Progenitor cell of endocrine pancreas (in vitro differentiated cells): ENCODE results near the gene CLSTN2. TPM values are rescaled to one million over a fixed set of nuclear protein-coding genes. Genes with fewer than 3 reads are reported as not detected.

Experiments used
- DNase-seq: peaks from one replicate; pipeline ENCODE4 v3.0.0; 2021; ENCODE audit warnings: low spot score; ENCODE audit not compliant: unreplicated experiment
- H3K27ac Mint-ChIP-seq: 2 replicates; pipeline ENCODE4 v1.8.0; 2021; ENCODE audit warnings: mild to moderate bottlenecking, moderate library complexity, mixed read lengths
- H3K27me3 Mint-ChIP-seq: 2 replicates; pipeline ENCODE4 v1.8.0; 2021; ENCODE audit warnings: mixed read lengths
- H3K36me3 Mint-ChIP-seq: 2 replicates; pipeline ENCODE4 v1.8.0; 2022; ENCODE audit warnings: mixed read lengths; ENCODE audit not compliant: insufficient read depth
- H3K4me1 Mint-ChIP-seq: 2 replicates; pipeline ENCODE4 v1.8.0; 2021; ENCODE audit warnings: low read depth, mixed read lengths
- H3K4me3 Mint-ChIP-seq: 2 replicates; pipeline ENCODE4 v1.8.0; 2021; ENCODE audit warnings: low read depth, mild to moderate bottlenecking, moderate library complexity, mixed read lengths
- H3K9me3 Mint-ChIP-seq: 2 replicates; pipeline ENCODE4 v1.8.0; 2021; ENCODE audit warnings: low read depth, mixed read lengths
- total RNA-seq: library from RNA; stranded (reverse); gene quantifications from 2 replicates; pipeline ENCODE4 v1.2.1, GENCODE V29; 2021
- TF ChIP-seq, protein P1 (sequence below): fragments of 200-600 bp; sonication (generic); IDR thresholded peaks from one replicate; pipeline ENCODE4 v1.5.0; 2021; ENCODE audit warnings: antibody characterized with exemption, mild to moderate bottlenecking; ENCODE audit not compliant: unreplicated experiment

CLSTN2 gene
- total RNA-seq, 1 donor from 2014 or later: 2.8 TPM

- TF ChIP-seq, protein P1, sequence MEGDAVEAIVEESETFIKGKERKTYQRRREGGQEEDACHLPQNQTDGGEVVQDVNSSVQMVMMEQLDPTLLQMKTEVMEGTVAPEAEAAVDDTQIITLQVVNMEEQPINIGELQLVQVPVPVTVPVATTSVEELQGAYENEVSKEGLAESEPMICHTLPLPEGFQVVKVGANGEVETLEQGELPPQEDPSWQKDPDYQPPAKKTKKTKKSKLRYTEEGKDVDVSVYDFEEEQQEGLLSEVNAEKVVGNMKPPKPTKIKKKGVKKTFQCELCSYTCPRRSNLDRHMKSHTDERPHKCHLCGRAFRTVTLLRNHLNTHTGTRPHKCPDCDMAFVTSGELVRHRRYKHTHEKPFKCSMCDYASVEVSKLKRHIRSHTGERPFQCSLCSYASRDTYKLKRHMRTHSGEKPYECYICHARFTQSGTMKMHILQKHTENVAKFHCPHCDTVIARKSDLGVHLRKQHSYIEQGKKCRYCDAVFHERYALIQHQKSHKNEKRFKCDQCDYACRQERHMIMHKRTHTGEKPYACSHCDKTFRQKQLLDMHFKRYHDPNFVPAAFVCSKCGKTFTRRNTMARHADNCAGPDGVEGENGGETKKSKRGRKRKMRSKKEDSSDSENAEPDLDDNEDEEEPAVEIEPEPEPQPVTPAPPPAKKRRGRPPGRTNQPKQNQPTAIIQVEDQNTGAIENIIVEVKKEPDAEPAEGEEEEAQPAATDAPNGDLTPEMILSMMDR: no peak
- Mint-ChIP-seq H3K27me3 (no peaks in the 10 kb centered on the region), H3K36me3 (no peaks in the 10 kb centered on the region), H3K27ac (no peak overlapping the region), H3K4me3 (no peak overlapping the region), H3K4me1 (no peaks in the 10 kb centered on the region), H3K9me3 (no peaks in the 10 kb centered on the region)
- no peak for DNase-seq
Measured at GRCh38 chr3:140586311-140586710, 651.3 kb downstream of the CLSTN2 start.

DNA sequence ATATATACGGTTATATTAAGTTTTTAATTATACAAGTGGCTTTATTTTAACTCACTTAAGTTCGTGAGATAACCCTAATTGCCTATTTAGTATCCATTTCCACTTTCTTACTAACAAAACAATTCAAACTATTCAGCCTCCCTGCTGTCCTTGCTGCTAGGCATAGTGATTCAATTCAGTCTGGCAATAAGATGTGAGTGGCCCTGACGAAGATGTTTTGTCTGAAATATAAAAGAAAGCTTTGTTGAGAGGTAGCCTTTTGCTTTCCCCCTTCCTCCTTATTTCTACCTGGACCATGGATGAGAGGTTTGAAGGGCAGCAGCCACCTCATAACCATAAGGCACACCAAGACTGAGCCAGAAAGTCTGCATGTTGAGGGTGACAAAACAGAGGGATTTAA is 653.6 kb downstream of the CLSTN2 start:
- Mint-ChIP-seq H3K27ac (no peak overlapping the region), H3K9me3 (no peaks in the 10 kb centered on the region), H3K4me1 (no peaks in the 10 kb centered on the region), H3K4me3 (no peak overlapping the region), H3K36me3 (no peaks in the 10 kb centered on the region), H3K27me3 (peaks cover 8% of the 10 kb centered on the region)
- DNase-seq: no peak
- TF ChIP-seq, protein P1: no peak

DNA sequence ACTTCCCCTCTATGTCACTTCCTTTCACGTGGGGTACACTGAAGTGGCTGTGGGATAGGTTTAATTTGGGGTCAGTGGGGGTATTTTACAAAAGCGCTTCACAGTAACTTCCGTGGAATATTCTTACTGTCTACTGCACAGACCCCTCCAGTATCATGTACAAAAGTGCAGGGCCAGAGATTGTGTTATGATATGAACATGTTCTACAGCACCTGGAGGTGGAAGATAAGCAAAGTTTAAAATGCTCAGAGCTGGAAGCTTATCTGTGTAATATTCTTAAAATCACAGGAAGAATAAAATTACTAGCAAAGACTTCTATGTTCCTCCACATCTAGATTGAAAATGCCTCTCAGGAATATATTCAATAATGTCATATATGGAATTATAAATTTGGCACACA is 658.8 kb downstream of the CLSTN2 start:
- H3K27me3 Mint-ChIP-seq: peaks cover 8% of the 10 kb centered on the region
- no peaks in the 10 kb centered on the region for H3K4me1 Mint-ChIP-seq
- TF ChIP-seq, protein P1: no peak
- no peaks in the 10 kb centered on the region for H3K9me3 Mint-ChIP-seq
- no peak overlapping the region for H3K4me3 Mint-ChIP-seq
- H3K36me3 Mint-ChIP-seq: no peaks in the 10 kb centered on the region
- no peak for DNase-seq
- no peak overlapping the region for H3K27ac Mint-ChIP-seq

DNA sequence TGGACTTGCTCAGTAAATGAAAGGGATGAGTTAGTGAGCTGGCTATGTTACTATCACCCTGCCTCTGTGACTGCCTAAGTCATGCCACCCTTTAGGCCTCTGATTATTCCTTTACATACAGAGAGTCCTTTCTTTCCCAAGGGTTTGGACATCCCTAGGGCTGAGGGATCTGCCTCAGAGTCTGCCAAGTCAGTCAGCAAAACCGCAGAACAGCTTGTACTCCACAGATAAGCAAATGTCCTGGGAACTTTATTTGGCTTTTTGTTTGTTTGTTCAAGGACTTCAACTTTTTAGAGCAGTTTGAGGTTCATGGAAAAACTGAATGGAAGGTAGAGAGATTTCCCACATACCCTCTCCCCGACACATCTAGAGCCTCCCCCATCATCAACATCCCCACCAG is 660.3 kb downstream of the CLSTN2 start:
- no peak for DNase-seq
- Mint-ChIP-seq H3K36me3 (no peaks in the 10 kb centered on the region), H3K9me3 (no peaks in the 10 kb centered on the region)

GRCh38 chr3:140597364-140597763 is 662.4 kb downstream of the CLSTN2 start:
- H3K9me3 Mint-ChIP-seq: no peaks in the 10 kb centered on the region
- peaks cover 8% of the 10 kb centered on the region for H3K27me3 Mint-ChIP-seq
- no peak for DNase-seq
- H3K36me3 Mint-ChIP-seq: no peaks in the 10 kb centered on the region
- H3K4me1 Mint-ChIP-seq: no peaks in the 10 kb centered on the region
- H3K4me3 Mint-ChIP-seq: no peak overlapping the region
- TF ChIP-seq, protein P1: no peak
- no peak overlapping the region for H3K27ac Mint-ChIP-seq

More for the DNA sequence above, 660.3 kb downstream of the CLSTN2 start:
- Mint-ChIP-seq H3K27ac (no peak overlapping the region), H3K27me3 (peaks cover 8% of the 10 kb centered on the region), H3K4me3 (no peak overlapping the region), H3K4me1 (no peaks in the 10 kb centered on the region)
- TF ChIP-seq, protein P1: no peak
